ENCODE data around the gene MYO5B.

GRCh38 chr18:49813069-49813318 lies 382.0 kb downstream of the MYO5B start:
- TF ChIP-seq CTCF (IDR thresholded peaks at IDR 0.05; ENCODE audit: low read depth, low read length, poor library complexity, severe bottlenecking): no peak
- TF ChIP-seq EZH2phosphoT487 (IDR thresholded peaks at IDR 0.05; ENCODE audit: borderline replicate concordance, low read length): no peak

Data from DOHH2 (cell line).